Islet precursor cell (in vitro differentiated cells): ENCODE data around the gene CDKN1A.
"Not testable (repeated sequence)": the region's sequence is repeated elsewhere in the genome, so short reads cannot be mapped to it uniquely, and the experiment has no call there.

Source experiments
- DNase-seq: peaks from one replicate; pipeline ENCODE4 v3.0.0-alpha.2; 2018

CDKN1A gene

GRCh38 chr6:36722879-36723278, 44.4 kb downstream of the CDKN1A start:
- DNase-seq = no peak

GRCh38 chr6:36723992-36724391, 45.5 kb downstream of the CDKN1A start:
- DNase-seq = not testable (repeated sequence)

GRCh38 chr6:36724514-36725390, 46.2 kb downstream of the CDKN1A start:
- peak; percentile 86 for DNase-seq

- no peak for DNase-seq
These were observed 47.1 kb downstream of the CDKN1A start for GRCh38 chr6:36725581-36725980.

- peak; percentile 84 for DNase-seq
These were observed 49.0 kb downstream of the CDKN1A start for GRCh38 chr6:36727505-36728021.

GRCh38 chr6:36728289-36729160, 50.0 kb downstream of the CDKN1A start:
- DNase-seq = no peak

GRCh38 chr6:36729161-36729524, 50.6 kb downstream of the CDKN1A start:
- no peak for DNase-seq

- no peak for DNase-seq
These were observed 52.2 kb downstream of the CDKN1A start for GRCh38 chr6:36730424-36731380.

- DNase-seq = no peak
These were observed 53.3 kb downstream of the CDKN1A start for GRCh38 chr6:36731622-36732310.

- no peak for DNase-seq
These were observed 54.8 kb downstream of the CDKN1A start for GRCh38 chr6:36733300-36733699.

GRCh38 chr6:36734486-36735060, 56.1 kb downstream of the CDKN1A start:
- DNase-seq = no peak

- peak; percentile 76 for DNase-seq
These were observed 56.9 kb downstream of the CDKN1A start for GRCh38 chr6:36735110-36736071.
